Stimulated activated naive CD4-positive, alpha-beta T cell treated with Interleukin-2 at 50 U/mL for 16 hours (primary cell): ENCODE data around the gene ITPRIPL1.
A peak's percentile ranks its signal among the peaks of the same experiment; 100 is the strongest.

ENCODE experiments used
- DNase-seq: peaks from one replicate; lab custom pipeline; 2025; lab: John Stamatoyannopoulos, UW

ITPRIPL1 gene

GRCh38 chr2:96323849-96324248 is 1.3 kb upstream of the ITPRIPL1 start:
- no peak for DNase-seq

GRCh38 chr2:96324721-96325040 is 436 bp upstream of the ITPRIPL1 start:
- DNase-seq, result peak; percentile 42

GRCh38 chr2:96325884-96326255 is 753 bp downstream of the ITPRIPL1 start:
- DNase-seq, result peak; percentile 31

- DNase-seq, result no peak
These were observed 1.4 kb downstream of the ITPRIPL1 start for GRCh38 chr2:96326564-96326963.

- no peak for DNase-seq
These were observed 2.1 kb downstream of the ITPRIPL1 start for GRCh38 chr2:96326990-96327820.

- no peak for DNase-seq
These were observed 4.3 kb downstream of the ITPRIPL1 start for GRCh38 chr2:96329456-96329855.

GRCh38 chr2:96329874-96330273 is 4.8 kb downstream of the ITPRIPL1 start:
- no peak for DNase-seq

GRCh38 chr2:96330407-96330806 is 5.3 kb downstream of the ITPRIPL1 start:
- no peak for DNase-seq

- DNase-seq, result no peak
These were observed 8.6 kb downstream of the ITPRIPL1 start for GRCh38 chr2:96333708-96334107.

- DNase-seq, result no peak
These were observed 11.1 kb downstream of the ITPRIPL1 start for GRCh38 chr2:96336104-96336775.

- DNase-seq, result no peak
These were observed 11.8 kb downstream of the ITPRIPL1 start for GRCh38 chr2:96336873-96337272.

- no peak for DNase-seq
These were observed 15.6 kb downstream of the ITPRIPL1 start for GRCh38 chr2:96340493-96341414.

GRCh38 chr2:96341641-96342040 is 16.5 kb downstream of the ITPRIPL1 start:
- no peak for DNase-seq

- DNase-seq, result peak; percentile 55
These were observed 17.0 kb downstream of the ITPRIPL1 start for GRCh38 chr2:96342085-96342484.

GRCh38 chr2:96344011-96344410 is 18.9 kb downstream of the ITPRIPL1 start:
- DNase-seq, result peak; percentile 57

GRCh38 chr2:96345438-96345837 is 20.3 kb downstream of the ITPRIPL1 start:
- DNase-seq, result no peak

GRCh38 chr2:96345868-96346462 is 20.8 kb downstream of the ITPRIPL1 start:
- DNase-seq, result no peak

GRCh38 chr2:96347395-96347794 is 22.3 kb downstream of the ITPRIPL1 start:
- no peak for DNase-seq

- DNase-seq, result no peak
These were observed 28.0 kb downstream of the ITPRIPL1 start for GRCh38 chr2:96353032-96353561.

GRCh38 chr2:96353606-96354101 is 28.5 kb downstream of the ITPRIPL1 start:
- DNase-seq, result no peak

- no peak for DNase-seq
These were observed 29.4 kb downstream of the ITPRIPL1 start for GRCh38 chr2:96354492-96354891.

GRCh38 chr2:96356889-96357288 is 31.8 kb downstream of the ITPRIPL1 start:
- no peak for DNase-seq
